ENCODE measurements around the gene SYNE1. TPM values are rescaled to one million over a fixed set of nuclear protein-coding genes. Genes with fewer than 3 reads are reported as not detected.

Gene SYNE1
- polyA plus RNA-seq, 1 donor from 2014 or later: 38.5 TPM

GRCh38 chr6:152147269-152147668 lies 489.9 kb downstream of the SYNE1 start:
- Histone ChIP-seq H3K9me3 (ENCODE audit: low read length) (no peaks in the 10 kb centered on the region), H3K79me2 (replicated peaks; ENCODE audit: insufficient read depth, low read length) (no peaks in the 10 kb centered on the region), H4K20me1 (ENCODE audit: insufficient read depth) (no peaks in the 10 kb centered on the region), H3K27me3 (ENCODE audit: insufficient read depth, low read depth, low read length) (no peaks in the 10 kb centered on the region), H2AFZ (ENCODE audit: low read depth, low read length) (no peak overlapping the region), H3K9me2 (ENCODE audit: insufficient read depth, low read length) (no peaks in the 10 kb centered on the region), H3K27ac (ENCODE audit: low read length) (no peak overlapping the region), H3K36me3 (ENCODE audit: insufficient read depth, low read length) (peaks cover 12% of the 10 kb centered on the region), H3F3A (ENCODE audit: insufficient read depth, low read length, poor library complexity, severe bottlenecking) (no peaks in the 10 kb centered on the region), H3K4me3 (ENCODE audit: low read length) (no peak overlapping the region), H3K9ac (ENCODE audit: low read length) (no peak overlapping the region), H3K4me2 (ENCODE audit: low read length) (no peak overlapping the region)
- TF ChIP-seq RAD21 (conservative IDR thresholded peaks at IDR 0.05) (no peak), POLR2AphosphoS5 (IDR thresholded peaks at IDR 0.05) (no peak), TAF1 (IDR thresholded peaks at IDR 0.05; ENCODE audit: low read depth) (no peak), EP300 (conservative IDR thresholded peaks at IDR 0.05; ENCODE audit: poor library complexity, severe bottlenecking) (no peak), SMC3 (conservative IDR thresholded peaks at IDR 0.05; ENCODE audit: poor library complexity) (no peak), REST (IDR thresholded peaks at IDR 0.05; ENCODE audit: borderline replicate concordance) (no peak), MXI1 (conservative IDR thresholded peaks at IDR 0.05; ENCODE audit: poor library complexity, severe bottlenecking) (no peak), EZH2 (IDR thresholded peaks at IDR 0.05; ENCODE audit: borderline replicate concordance, insufficient read depth, low read length, poor library complexity, severe bottlenecking) (no peak), CTCF (IDR thresholded peaks at IDR 0.05; ENCODE audit: poor library complexity, severe bottlenecking) (no peak)

GRCh38 chr6:152146385-152146784 lies 490.8 kb downstream of the SYNE1 start:
- no peaks in the 10 kb centered on the region for H3K9me2 ChIP-seq (ENCODE audit: insufficient read depth, low read length)
- H3K9me3 ChIP-seq (ENCODE audit: low read length): no peaks in the 10 kb centered on the region
- H3F3A ChIP-seq (ENCODE audit: insufficient read depth, low read length, poor library complexity, severe bottlenecking): no peaks in the 10 kb centered on the region
- no peak overlapping the region for H3K4me2 ChIP-seq (ENCODE audit: low read length)
- H3K27me3 ChIP-seq (ENCODE audit: insufficient read depth, low read depth, low read length): no peaks in the 10 kb centered on the region
- no peaks in the 10 kb centered on the region for H3K79me2 ChIP-seq (replicated peaks; ENCODE audit: insufficient read depth, low read length)
- no peaks in the 10 kb centered on the region for H4K20me1 ChIP-seq (ENCODE audit: insufficient read depth)
- H3K4me3 ChIP-seq (ENCODE audit: low read length): no peak overlapping the region
- no peak overlapping the region for H3K9ac ChIP-seq (ENCODE audit: low read length)
- TF ChIP-seq REST (IDR thresholded peaks at IDR 0.05; ENCODE audit: borderline replicate concordance) (no peak), EP300 (conservative IDR thresholded peaks at IDR 0.05; ENCODE audit: poor library complexity, severe bottlenecking) (no peak), EZH2 (IDR thresholded peaks at IDR 0.05; ENCODE audit: borderline replicate concordance, insufficient read depth, low read length, poor library complexity, severe bottlenecking) (no peak), POLR2AphosphoS5 (IDR thresholded peaks at IDR 0.05) (no peak), SMC3 (conservative IDR thresholded peaks at IDR 0.05; ENCODE audit: poor library complexity) (no peak), CTCF (IDR thresholded peaks at IDR 0.05; ENCODE audit: poor library complexity, severe bottlenecking) (no peak), RAD21 (conservative IDR thresholded peaks at IDR 0.05) (no peak)
- no peak overlapping the region for H3K27ac ChIP-seq (ENCODE audit: low read length)
- peaks cover 12% of the 10 kb centered on the region for H3K36me3 ChIP-seq (ENCODE audit: insufficient read depth, low read length)
- H2AFZ ChIP-seq (ENCODE audit: low read depth, low read length): no peak overlapping the region
